GM18868 (cell line): ENCODE measurements around the gene RFTN2.
A peak's percentile ranks its signal among the peaks of the same experiment; 100 is the strongest.
"Not testable (repeated sequence)": the region's sequence is repeated elsewhere in the genome, so short reads cannot be mapped to it uniquely, and the experiment has no call there.

Source experiments
- ATAC-seq: cut with Tn5 transposase; IDR thresholded peaks from one replicate; pipeline ENCODE4 v1.9.1; 2021; ENCODE audit warnings: mild to moderate bottlenecking, moderate library complexity; ENCODE audit not compliant: unreplicated experiment

Gene RFTN2

GRCh38 chr2:197606180-197606579, 69.2 kb downstream of the RFTN2 start:
- peak; percentile 92 for ATAC-seq

GRCh38 chr2:197604117-197604860, 71.1 kb downstream of the RFTN2 start:
- no peak for ATAC-seq

GRCh38 chr2:197601726-197602125, 73.7 kb downstream of the RFTN2 start:
- ATAC-seq = no peak

GRCh38 chr2:197600306-197600705, 75.1 kb downstream of the RFTN2 start:
- ATAC-seq = peak; percentile 56

- ATAC-seq = peak; percentile 44
Observed at GRCh38 chr2:197599285-197599965, 76.0 kb downstream of the RFTN2 start.

GRCh38 chr2:197598450-197598849, 76.9 kb downstream of the RFTN2 start:
- no peak for ATAC-seq

- ATAC-seq = no peak
Observed at GRCh38 chr2:197597166-197597565, 78.2 kb downstream of the RFTN2 start.

GRCh38 chr2:197596766-197597165, 78.6 kb downstream of the RFTN2 start:
- ATAC-seq = no peak

- ATAC-seq = no peak
Observed at GRCh38 chr2:197591339-197592072, 83.9 kb downstream of the RFTN2 start.

GRCh38 chr2:197587255-197587654, 88.1 kb downstream of the RFTN2 start:
- not testable (repeated sequence) for ATAC-seq

GRCh38 chr2:197580166-197580565, 95.2 kb downstream of the RFTN2 start:
- ATAC-seq = not testable (repeated sequence)

GRCh38 chr2:197578294-197578693, 97.1 kb downstream of the RFTN2 start:
- ATAC-seq = not testable (repeated sequence)

GRCh38 chr2:197577446-197577845, 97.9 kb downstream of the RFTN2 start:
- no peak for ATAC-seq

GRCh38 chr2:197576631-197577030, 98.8 kb downstream of the RFTN2 start:
- ATAC-seq = no peak

- no peak for ATAC-seq
Observed at GRCh38 chr2:197575987-197576386, 99.4 kb downstream of the RFTN2 start.

GRCh38 chr2:197573608-197574007, 101.8 kb downstream of the RFTN2 start:
- no peak for ATAC-seq

GRCh38 chr2:197571627-197572271, 103.6 kb downstream of the RFTN2 start:
- no peak for ATAC-seq

- ATAC-seq = no peak
Observed at GRCh38 chr2:197560146-197560665, 115.2 kb downstream of the RFTN2 start.

GRCh38 chr2:197559681-197560080, 115.7 kb downstream of the RFTN2 start:
- no peak for ATAC-seq

GRCh38 chr2:197558393-197558792, 117.0 kb downstream of the RFTN2 start:
- no peak for ATAC-seq

GRCh38 chr2:197556456-197556855, 118.9 kb downstream of the RFTN2 start:
- no peak for ATAC-seq
